WTC11 (cell line): ENCODE data around the gene FAM185A. TPM values are rescaled to one million over a fixed set of nuclear protein-coding genes. Genes with fewer than 3 reads are reported as not detected.

Experiments
- ATAC-seq: fragments of 200-7000 bp; cut with Tn5 transposase; 2 replicates; pipeline ENCODE4 v1.10.0; 2021; ENCODE audit warnings: mild to moderate bottlenecking, moderate library complexity
- CTCF ChIA-PET: fragments of 300-600 bp; sonication (Branson Sonifier 250); formaldehyde crosslinking; loops from one replicate; lab custom pipeline; 2021; ENCODE audit warnings: antibody characterized with exemption; lab: Charles Lee
- POLR2A ChIA-PET: fragments of 350-600 bp; sonication (Branson Sonifier 250); formaldehyde crosslinking; loops from one replicate; lab custom pipeline; 2021; ENCODE audit warnings: antibody characterized with exemption; lab: Charles Lee
- DNase-seq: peaks from one replicate; pipeline ENCODE4 v3.0.0; 2021; ENCODE audit warnings: low spot score
- H3K27ac Mint-ChIP-seq: 2 replicates; pipeline ENCODE4 v1.8.0; 2021; ENCODE audit warnings: mixed read lengths
- H3K27me3 Mint-ChIP-seq: 2 replicates; pipeline ENCODE4 v1.8.0; 2021; ENCODE audit warnings: low read depth, mild to moderate bottlenecking, moderate library complexity, mixed read lengths
- H3K36me3 Mint-ChIP-seq: 2 replicates; pipeline ENCODE4 v1.8.0; 2021; ENCODE audit warnings: mixed read lengths
- H3K4me1 Mint-ChIP-seq: 2 replicates; pipeline ENCODE4 v1.8.0; 2022; ENCODE audit warnings: mixed read lengths
- H3K4me3 Mint-ChIP-seq: 2 replicates; pipeline ENCODE4 v1.8.0; 2021; ENCODE audit warnings: mild to moderate bottlenecking, moderate library complexity, mixed read lengths
- H3K9me3 Mint-ChIP-seq: 2 replicates; pipeline ENCODE4 v1.8.0; 2021; ENCODE audit warnings: mixed read lengths
- CDX4 ChIP-seq: fragments of 250-450 bp; sonication (Bioruptor Pico); IDR thresholded peaks from 2 replicates; pipeline ENCODE4 v1.9.0; 2021; ENCODE audit warnings: moderate library complexity, mild to moderate bottlenecking, inconsistent platforms, borderline replicate concordance
- CTCF ChIP-seq: fragments of 200-600 bp; IDR thresholded peaks from 2 replicates; pipeline ENCODE4 v1.8.0; 2022; ENCODE audit warnings: antibody characterized with exemption
- E2F5 ChIP-seq: sonication (generic); formaldehyde crosslinking; IDR thresholded peaks from 2 replicates; pipeline ENCODE4 v1.8.1; 2022; ENCODE audit warnings: mild to moderate bottlenecking, moderate library complexity, missing genetic modification reagents
- FOXP4 ChIP-seq: sonication (generic); formaldehyde crosslinking; IDR thresholded peaks from 2 replicates; pipeline ENCODE4 v1.8.0; 2022; ENCODE audit warnings: mild to moderate bottlenecking, missing genetic modification reagents
- HMGXB4 ChIP-seq: sonication (generic); formaldehyde crosslinking; IDR thresholded peaks from 2 replicates; pipeline ENCODE4 v1.8.1; 2023; ENCODE audit warnings: mild to moderate bottlenecking, moderate library complexity, missing genetic modification reagents
- NFE2L1 ChIP-seq: sonication (generic); formaldehyde crosslinking; IDR thresholded peaks from 2 replicates; pipeline ENCODE4 v1.8.1; 2023; ENCODE audit warnings: missing genetic modification reagents
- PRRX2 ChIP-seq: fragments of 250-450 bp; sonication (Bioruptor Pico); IDR thresholded peaks from 2 replicates; pipeline ENCODE4 v1.8.0; 2021; ENCODE audit warnings: mild to moderate bottlenecking
- SP1 ChIP-seq: sonication (generic); formaldehyde crosslinking; conservative IDR thresholded peaks from 2 replicates; pipeline ENCODE4 v1.8.1; 2022; ENCODE audit warnings: missing genetic modification reagents
- TEAD1 ChIP-seq: sonication (generic); formaldehyde crosslinking; IDR thresholded peaks from 2 replicates; pipeline ENCODE4 v1.8.0; 2022; ENCODE audit warnings: mild to moderate bottlenecking, missing genetic modification reagents
- ZNF425 ChIP-seq: fragments of 250-450 bp; sonication (Bioruptor Pico); conservative IDR thresholded peaks from 2 replicates; pipeline ENCODE4 v1.9.0; 2021; ENCODE audit warnings: mild to moderate bottlenecking
- ZSCAN18 ChIP-seq: fragments of 250-450 bp; sonication (Bioruptor Pico); IDR thresholded peaks from 2 replicates; pipeline ENCODE4 v2.1.2; 2022; ENCODE audit warnings: mild to moderate bottlenecking, moderate library complexity
- total RNA-seq: library from RNA; stranded (reverse); gene quantifications from 3 replicates; pipeline ENCODE4 v1.2.3, GENCODE V29; 2021

FAM185A gene
- total RNA-seq, 1 experiment from 2014 or later: 8.6 TPM

- CTCF ChIA-PET: no interaction called here
Observed at GRCh38 chr7:102856036-102856435, 107.2 kb downstream of the FAM185A start.

More at GRCh38 chr7:102856036-102856435, 107.2 kb downstream of the FAM185A start:
- Mint-ChIP-seq H3K4me1 (peaks cover 8% of the 10 kb centered on the region), H3K27me3 (no peaks in the 10 kb centered on the region), H3K4me3 (no peak overlapping the region), H3K27ac (no peak overlapping the region), H3K36me3 (no peaks in the 10 kb centered on the region), H3K9me3 (peaks cover 6% of the 10 kb centered on the region)
- DNase-seq: no peak
- POLR2A ChIA-PET: no interaction called here
- TF ChIP-seq HMGXB4 (CRISPR knock-in tag) (no peak), ZSCAN18 (no peak), FOXP4 (CRISPR knock-in tag) (no peak), E2F5 (CRISPR knock-in tag) (no peak), CDX4 (no peak), PRRX2 (CRISPR knock-in tag) (no peak), NFE2L1 (CRISPR knock-in tag) (no peak), ZNF425 (CRISPR knock-in tag) (no peak), CTCF (no peak), TEAD1 (CRISPR knock-in tag) (no peak), SP1 (no peak)
- ATAC-seq: no peak

Other genes starting within 250 kb of the FAM185A start
- 3.6 to 6.2 TPM (median 3.9 TPM) in 3 replicates for gene RASA4B, start 231.2 kb upstream of the FAM185A start, total RNA-seq
- gene UPK3BL2, start 205.3 kb upstream of the FAM185A start, total RNA-seq: 9.0 to 11.2 TPM (median 10.5 TPM) in 3 replicates
- 0.15 to 0.23 TPM in 2 of 3 replicates, not detected in the other for gene SPDYE2, start 197.8 kb upstream of the FAM185A start, total RNA-seq
- gene POLR2J3, start 176.4 kb upstream of the FAM185A start, total RNA-seq: 21.2 to 26.5 TPM (median 24.7 TPM) in 3 replicates
- gene RASA4, start 132.2 kb upstream of the FAM185A start, total RNA-seq: 11.2 to 17.9 TPM (median 17.4 TPM) in 3 replicates
- 21.3 to 27.4 TPM (median 23.2 TPM) in 3 replicates for gene UPK3BL1, start 106.2 kb upstream of the FAM185A start, total RNA-seq
- gene SPDYE2B, start 98.7 kb upstream of the FAM185A start, total RNA-seq: 0.23 TPM in 1 of 3 replicates, not detected in the others
- 4.3 to 5.9 TPM (median 5.5 TPM) in 3 replicates for gene POLR2J2, start 77.3 kb upstream of the FAM185A start, total RNA-seq
- 1.4 to 1.8 TPM (median 1.6 TPM) in 3 replicates for gene LRRC17, start 164.0 kb downstream of the FAM185A start, total RNA-seq